ENCODE results near the gene PTPN20. TPM values are rescaled to one million over a fixed set of nuclear protein-coding genes. Genes with fewer than 3 reads are reported as not detected.

Gene PTPN20
- total RNA-seq, 1 donor from 2014 or later = 5.3 TPM

GRCh38 chr10:47038881-47039561, 127.8 kb downstream of the PTPN20 start:
- no peak for DNase-seq (ENCODE audit: low read depth)
- TF ChIP-seq CTCF (IDR thresholded peaks at IDR 0.05; ENCODE audit: insufficient read depth, low read length, poor library complexity, severe bottlenecking) = no peak
- Histone ChIP-seq H3K4me3 (ENCODE audit: low read depth, low read length) (no peak overlapping the region), H3K27me3 (ENCODE audit: control insufficient read depth, insufficient read depth, low read length) (peaks cover 12% of the 10 kb centered on the region), H3K36me3 (ENCODE audit: control insufficient read depth, insufficient read depth, low read length) (no peaks in the 10 kb centered on the region)

- Histone ChIP-seq H3K27me3 (ENCODE audit: control insufficient read depth, insufficient read depth, low read length) (peaks cover 12% of the 10 kb centered on the region), H3K36me3 (ENCODE audit: control insufficient read depth, insufficient read depth, low read length) (no peaks in the 10 kb centered on the region), H3K4me3 (ENCODE audit: low read depth, low read length) (no peak overlapping the region)
- no peak for TF ChIP-seq CTCF (IDR thresholded peaks at IDR 0.05; ENCODE audit: insufficient read depth, low read length, poor library complexity, severe bottlenecking)
- DNase-seq (ENCODE audit: low read depth) = no peak
Observed at GRCh38 chr10:47039562-47039913, 128.3 kb downstream of the PTPN20 start.

- TF ChIP-seq CTCF (IDR thresholded peaks at IDR 0.05; ENCODE audit: insufficient read depth, low read length, poor library complexity, severe bottlenecking) = no peak
- Histone ChIP-seq H3K36me3 (ENCODE audit: control insufficient read depth, insufficient read depth, low read length) (no peaks in the 10 kb centered on the region), H3K4me3 (ENCODE audit: low read depth, low read length) (no peak overlapping the region), H3K27me3 (ENCODE audit: control insufficient read depth, insufficient read depth, low read length) (peaks cover 12% of the 10 kb centered on the region)
- no peak for DNase-seq (ENCODE audit: low read depth)
Observed at GRCh38 chr10:47040041-47040491, 128.8 kb downstream of the PTPN20 start.

GRCh38 chr10:47040681-47041080, 129.5 kb downstream of the PTPN20 start:
- DNase-seq (ENCODE audit: low read depth) = no peak
- Histone ChIP-seq H3K4me3 (ENCODE audit: low read depth, low read length) (no peak overlapping the region), H3K36me3 (ENCODE audit: control insufficient read depth, insufficient read depth, low read length) (no peaks in the 10 kb centered on the region), H3K27me3 (ENCODE audit: control insufficient read depth, insufficient read depth, low read length) (peaks cover 12% of the 10 kb centered on the region)
- TF ChIP-seq CTCF (IDR thresholded peaks at IDR 0.05; ENCODE audit: insufficient read depth, low read length, poor library complexity, severe bottlenecking) = no peak

GRCh38 chr10:47041396-47042198, 130.4 kb downstream of the PTPN20 start:
- H3K4me3 ChIP-seq (ENCODE audit: low read depth, low read length) = no peak overlapping the region
- no peaks in the 10 kb centered on the region for H3K36me3 ChIP-seq (ENCODE audit: control insufficient read depth, insufficient read depth, low read length)
- no peak for TF ChIP-seq CTCF (IDR thresholded peaks at IDR 0.05; ENCODE audit: insufficient read depth, low read length, poor library complexity, severe bottlenecking)
- no peak for DNase-seq (ENCODE audit: low read depth)
- peaks cover 12% of the 10 kb centered on the region for H3K27me3 ChIP-seq (ENCODE audit: control insufficient read depth, insufficient read depth, low read length)
